Right lobe of liver (tissue), 6 donors: ENCODE results near the gene AK5. TPM values are rescaled to one million over a fixed set of nuclear protein-coding genes. Genes with fewer than 3 reads are reported as not detected.
A peak's percentile ranks its signal among the peaks of the same experiment; 100 is the strongest.

Source experiments
- ATAC-seq, 4 donors: fragments of 200-7000 bp; cut with Tn5 transposase; one replicate each; pipeline ENCODE4 v1.9.1; 2020; ENCODE audit warnings: mild to moderate bottlenecking in 4 of 4, moderate library complexity in 4 of 4
- DNase-seq, 3 donors: peaks; one replicate each; pipeline ENCODE4 v3.0.0-alpha.2; 2020
- H3K27ac ChIP-seq, 3 donors: fragments of 200-600 bp; one replicate each; pipeline ENCODE4 v1.8.0; 2022
- H3K27me3 ChIP-seq, 2 donors: fragments of 200-600 bp; one replicate each; pipeline ENCODE4 v1.8.0; 2022
- H3K36me3 ChIP-seq, 4 donors: fragments of 200-600 bp; sonication (generic) in 1 of 4; one replicate each; pipeline versions ENCODE4 v1.5.1 to v1.8.0; 2017 to 2022; ENCODE audit warnings: control low read depth in 1 of 4
- H3K4me1 ChIP-seq, 4 donors: fragments of 200-600 bp; sonication (generic) in 1 of 4; one replicate each; pipeline versions ENCODE4 v1.5.1 to v1.8.0; 2017 to 2022; ENCODE audit warnings: control low read depth in 1 of 4
- H3K4me3 ChIP-seq, 3 donors: fragments of 200-600 bp; one replicate each; pipeline ENCODE4 v1.8.0; 2022
- H3K9me3 ChIP-seq, 4 donors: fragments of 200-600 bp; sonication (generic) in 1 of 4; one replicate each; pipeline versions ENCODE4 v1.5.1 to v1.8.0; 2017 to 2022; ENCODE audit warnings: control low read depth in 1 of 4
- POLR2A ChIP-seq: fragments of 450-650 bp; IDR thresholded peaks from one replicate; pipeline ENCODE4 v1.6.1; 2017; ENCODE audit warnings: antibody characterized with exemption, mild to moderate bottlenecking
- WGBS: methylation state at CpG from one replicate; pipeline ENCODE4 v1.1.6; 2018; ENCODE audit warnings: low coverage, low lambda C conversion rate; ENCODE audit not compliant: insufficient coverage; ENCODE audit errors: missing lambda C conversion rate; 5-methylcytosine and 5-hydroxymethylcytosine counted together
- intact Hi-C, 2 donors: fragments of 100-400 bp; cut with DNase I; formaldehyde crosslinking; loops; one replicate each; pipeline versions ENCODE4 v1.11.2 to v1.14.1; 2022
- total RNA-seq, 6 experiments: library from RNA; depleted of rRNA in 2 of 6; stranded (reverse); fragments of >200 nt in 2 of 6; fragmentation: NEBNext Ultra II Directional in 3 of 6; extraction: Animal tissue kit (Norgen Biotek cat#: 25700) in 3 of 6; gene quantifications; one replicate each; pipeline versions ENCODE4 v1.1.0 to v1.2.4, GENCODE V29; 2016 to 2023
- TF ChIP-seq, protein P1 (sequence below), 4 donors: fragments of 200-600 bp in 3 of 4; fragments of 450-650 bp in 1 of 4; IDR thresholded peaks; one replicate each; pipeline versions ENCODE4 v1.5.1 to v1.8.0; 2016 to 2022; ENCODE audit warnings: antibody characterized with exemption in 4 of 4, mild to moderate bottlenecking in 2 of 4
- donor health status: DM: no; HTN: yes; CAD: no.
- donor health status: DM: no; HTN: no; CAD: no.
- donor health status: DM: no; HTN: no; CAD: no.
- donor health status: DM: no; HTN: yes; CAD: no.
- donor health status: DM: no; HTN: yes; CAD: no.

Gene AK5
- total RNA-seq, 6 experiments from 2014 or later: 0.47 to 0.53 TPM; not detected in 4

DNA sequence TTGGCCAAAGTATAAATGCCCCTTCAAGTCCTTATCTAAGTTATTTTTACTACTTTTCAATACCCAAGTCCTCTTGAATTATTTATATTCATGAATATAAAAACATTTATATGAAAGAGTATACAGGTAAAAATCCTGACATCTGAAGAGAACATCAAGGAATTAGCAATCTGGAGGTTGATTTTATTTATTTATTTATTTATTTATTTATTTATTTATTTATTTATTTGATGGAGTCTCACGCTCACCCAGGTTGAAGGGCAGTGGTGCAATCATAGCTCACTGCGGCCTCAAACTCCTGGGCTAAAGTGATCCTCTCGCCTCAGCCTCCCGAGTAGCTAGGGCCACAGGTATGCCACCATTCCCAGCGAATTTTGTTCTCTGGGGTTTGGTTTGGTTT is 307.4 kb downstream of the AK5 start:
- intact Hi-C loops: no loop called here

DNA sequence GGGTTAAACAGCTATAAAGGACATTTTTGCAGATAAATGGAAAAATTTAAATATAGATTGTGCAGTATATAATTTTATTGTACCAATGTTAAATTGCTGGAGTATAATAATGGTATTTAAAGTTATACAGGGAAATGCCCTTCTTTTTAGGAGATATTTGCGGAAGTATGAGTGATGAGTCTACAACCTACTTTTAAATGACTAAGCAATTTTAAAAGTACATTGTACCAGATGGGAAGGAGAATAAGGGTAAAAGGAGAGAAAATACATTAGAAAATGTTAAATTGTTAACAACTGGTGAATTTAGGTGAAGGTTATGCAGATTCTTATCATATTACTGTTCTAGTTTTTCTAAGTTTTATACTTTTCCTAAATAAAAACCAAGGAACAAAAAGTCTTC is 308.8 kb downstream of the AK5 start:
- intact Hi-C loops: no loop called here
- DNase-seq: no peak
- Histone ChIP-seq H3K9me3 (no peaks in the 10 kb centered on the region), H3K27me3 (no peaks in the 10 kb centered on the region), H3K36me3 (no peaks in the 10 kb centered on the region), H3K4me3 (no peak overlapping the region), H3K4me1 (peaks cover 0 to 7% (median 3%) of the 10 kb centered on the region in 4 donors), H3K27ac (no peak overlapping the region)
- WGBS: 53% methylated on average over 1 of the region's 1 CpG
- no peak for TF ChIP-seq POLR2A
- TF ChIP-seq, protein P1, sequence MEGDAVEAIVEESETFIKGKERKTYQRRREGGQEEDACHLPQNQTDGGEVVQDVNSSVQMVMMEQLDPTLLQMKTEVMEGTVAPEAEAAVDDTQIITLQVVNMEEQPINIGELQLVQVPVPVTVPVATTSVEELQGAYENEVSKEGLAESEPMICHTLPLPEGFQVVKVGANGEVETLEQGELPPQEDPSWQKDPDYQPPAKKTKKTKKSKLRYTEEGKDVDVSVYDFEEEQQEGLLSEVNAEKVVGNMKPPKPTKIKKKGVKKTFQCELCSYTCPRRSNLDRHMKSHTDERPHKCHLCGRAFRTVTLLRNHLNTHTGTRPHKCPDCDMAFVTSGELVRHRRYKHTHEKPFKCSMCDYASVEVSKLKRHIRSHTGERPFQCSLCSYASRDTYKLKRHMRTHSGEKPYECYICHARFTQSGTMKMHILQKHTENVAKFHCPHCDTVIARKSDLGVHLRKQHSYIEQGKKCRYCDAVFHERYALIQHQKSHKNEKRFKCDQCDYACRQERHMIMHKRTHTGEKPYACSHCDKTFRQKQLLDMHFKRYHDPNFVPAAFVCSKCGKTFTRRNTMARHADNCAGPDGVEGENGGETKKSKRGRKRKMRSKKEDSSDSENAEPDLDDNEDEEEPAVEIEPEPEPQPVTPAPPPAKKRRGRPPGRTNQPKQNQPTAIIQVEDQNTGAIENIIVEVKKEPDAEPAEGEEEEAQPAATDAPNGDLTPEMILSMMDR (IDR thresholded peaks at IDR 0.05): no peak
- ATAC-seq: peak in 2 of 4 donors; percentile 33 to 52

More for the DNA sequence above, 307.4 kb downstream of the AK5 start:
- DNase-seq (no peak), ATAC-seq (no peak)
- Histone ChIP-seq H3K27ac (no peak overlapping the region), H3K27me3 (no peaks in the 10 kb centered on the region), H3K9me3 (no peaks in the 10 kb centered on the region), H3K4me3 (no peak overlapping the region), H3K4me1 (peaks cover 0 to 12% (median 5%) of the 10 kb centered on the region in 4 donors), H3K36me3 (no peaks in the 10 kb centered on the region)
- no peak for TF ChIP-seq POLR2A
- TF ChIP-seq, protein P1 (IDR thresholded peaks at IDR 0.05): no peak
- WGBS: 100% methylated on average over 5 of the region's 5 CpGs

DNA sequence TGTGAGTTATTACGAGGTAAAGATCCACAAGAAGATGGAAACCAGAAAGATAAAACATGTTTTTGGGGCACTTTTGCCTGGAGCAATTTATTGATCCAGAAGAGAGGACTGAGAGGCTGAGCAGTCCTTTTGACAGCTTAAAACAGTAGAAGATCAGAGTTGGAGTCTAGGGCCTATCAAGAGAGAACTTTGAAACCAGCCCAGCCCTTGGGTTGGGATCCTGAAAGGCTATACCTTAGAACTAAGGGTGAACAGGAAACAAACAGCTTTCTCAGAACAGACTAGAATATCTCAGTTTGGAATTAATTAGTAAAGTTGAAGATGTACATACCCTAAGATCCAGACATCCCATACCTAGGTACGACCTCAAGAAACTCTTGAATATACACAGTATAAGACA is 311.1 kb downstream of the AK5 start:
- no peak for TF ChIP-seq POLR2A
- TF ChIP-seq, protein P1 (IDR thresholded peaks at IDR 0.05): no peak
- WGBS: 94% methylated on average over 2 of the region's 2 CpGs
- ATAC-seq: no peak

DNA sequence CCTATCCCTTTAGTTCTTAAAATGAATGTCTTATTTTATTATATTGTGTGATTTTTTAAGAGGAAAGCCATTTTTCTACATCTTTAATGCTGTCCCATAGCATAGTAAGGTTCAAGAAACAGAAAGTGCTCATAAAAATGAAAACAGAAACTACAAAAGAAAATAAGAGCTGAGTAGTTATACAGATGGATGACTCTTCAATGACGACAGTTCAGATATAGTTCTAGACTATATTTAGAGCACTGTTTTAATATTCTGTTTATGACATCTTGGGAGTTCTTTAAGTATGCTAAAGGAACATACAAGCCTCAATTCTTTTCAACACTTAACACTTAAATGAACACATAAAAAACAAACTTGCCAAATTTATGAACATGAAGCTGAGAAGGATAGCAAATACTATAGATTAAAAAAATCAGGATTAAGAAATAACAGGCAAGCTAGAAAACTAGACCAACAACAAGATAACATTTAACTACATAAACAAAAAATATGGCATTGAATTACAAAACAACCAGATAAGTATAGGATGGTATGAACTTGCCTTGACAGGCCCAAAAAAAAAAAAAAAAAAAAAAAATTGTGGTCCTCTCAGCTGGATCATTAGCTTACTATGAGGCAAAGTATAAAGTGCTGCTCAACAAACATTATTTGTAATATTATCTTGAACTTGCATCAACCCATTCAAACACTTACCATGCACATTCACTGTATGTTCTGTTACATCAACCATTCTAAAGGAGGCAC is 312.7 kb downstream of the AK5 start:
- intact Hi-C loops: no loop called here
- WGBS: 73% methylated on average over 1 of the region's 1 CpG
- no peaks in the 10 kb centered on the region for H3K27me3 ChIP-seq
- no peak overlapping the region for H3K27ac ChIP-seq
- TF ChIP-seq, protein P1 (IDR thresholded peaks at IDR 0.05): no peak
- no peak for TF ChIP-seq POLR2A
- no peak overlapping the region for H3K4me3 ChIP-seq
- ATAC-seq: no peak
- no peaks in the 10 kb centered on the region for H3K4me1 ChIP-seq
- H3K36me3 ChIP-seq: peaks cover 0 to 2% (median 0%) of the 10 kb centered on the region in 4 donors
- H3K9me3 ChIP-seq: no peaks in the 10 kb centered on the region
- no peak for DNase-seq

More for the DNA sequence above, 311.1 kb downstream of the AK5 start:
- Histone ChIP-seq H3K27me3 (no peaks in the 10 kb centered on the region), H3K9me3 (no peaks in the 10 kb centered on the region), H3K4me1 (no peaks in the 10 kb centered on the region), H3K36me3 (peaks cover 0 to 2% (median 0%) of the 10 kb centered on the region in 4 donors), H3K4me3 (no peak overlapping the region), H3K27ac (no peak overlapping the region)
- intact Hi-C loops: no loop called here
- DNase-seq: no peak
